HUDEP-2 (cell line): Measurements from ENCODE around the gene GPX7.
A peak's percentile ranks its signal among the peaks of the same experiment; 100 is the strongest.
"Not testable (repeated sequence)": the region's sequence is repeated elsewhere in the genome, so short reads cannot be mapped to it uniquely, and the experiment has no call there.

Source experiments
- DNase-seq, 76 experiments: peaks; one replicate each; lab custom pipeline; 2025; ENCODE audit not compliant: unreplicated experiment in 76 of 76; lab: John Stamatoyannopoulos, UW

GPX7 gene

DNA sequence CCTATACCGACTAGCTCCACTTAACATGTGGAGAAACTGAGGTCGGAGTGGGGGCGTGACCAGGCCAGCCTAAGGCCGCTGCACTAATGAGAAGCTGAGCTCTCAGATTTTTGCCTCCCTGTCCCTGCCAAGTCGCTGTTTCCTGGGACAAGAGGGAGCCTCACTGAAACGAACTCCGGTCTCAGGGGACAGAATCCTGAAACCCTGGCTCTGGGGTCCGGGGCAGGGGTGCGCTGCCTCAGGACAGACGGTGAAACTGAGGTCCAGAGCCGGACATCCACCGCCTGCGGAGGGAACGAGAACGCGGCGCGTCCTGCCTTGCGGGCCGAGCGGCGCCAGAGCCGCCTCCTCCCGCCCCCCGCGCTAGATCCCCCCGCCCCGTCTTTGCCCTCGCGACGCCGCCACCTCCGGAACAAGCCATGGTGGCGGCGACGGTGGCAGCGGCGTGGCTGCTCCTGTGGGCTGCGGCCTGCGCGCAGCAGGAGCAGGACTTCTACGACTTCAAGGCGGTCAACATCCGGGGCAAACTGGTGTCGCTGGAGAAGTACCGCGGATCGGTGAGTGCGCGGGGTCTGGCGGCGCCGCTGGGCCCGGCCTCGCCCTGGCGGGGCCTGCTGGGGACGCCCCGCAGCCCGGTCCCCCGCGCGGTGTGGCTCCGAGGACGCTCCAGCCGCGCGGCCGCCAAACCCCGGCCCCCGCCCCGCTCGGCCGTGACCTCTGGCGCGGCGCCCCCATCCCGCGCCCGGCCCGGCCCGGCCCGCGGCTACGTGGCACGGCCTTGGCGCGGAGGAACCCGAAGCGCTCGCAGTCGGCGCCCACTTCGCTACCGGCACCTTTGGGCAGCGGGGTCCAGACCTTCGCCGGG lies at the start of gene GPX7:
GPX7 (plus strand) TSS at position 381 of the 865 bp plus-strand sequence; CDS start at position 420, 39 bp downstream.
- DNase-seq = no peak

GRCh38 chr1:52552505-52553361 lies 49.4 kb upstream of the GPX7 start, which contains the start of gene TUT4:
Gene TUT4, minus strand, starts transcription at chr1:52553092. Its CDS starts 26,812 bp downstream, at chr1:52526280.
- peak in 48 of 76 experiments; percentile 9 to 61 (median 38) for DNase-seq

DNA sequence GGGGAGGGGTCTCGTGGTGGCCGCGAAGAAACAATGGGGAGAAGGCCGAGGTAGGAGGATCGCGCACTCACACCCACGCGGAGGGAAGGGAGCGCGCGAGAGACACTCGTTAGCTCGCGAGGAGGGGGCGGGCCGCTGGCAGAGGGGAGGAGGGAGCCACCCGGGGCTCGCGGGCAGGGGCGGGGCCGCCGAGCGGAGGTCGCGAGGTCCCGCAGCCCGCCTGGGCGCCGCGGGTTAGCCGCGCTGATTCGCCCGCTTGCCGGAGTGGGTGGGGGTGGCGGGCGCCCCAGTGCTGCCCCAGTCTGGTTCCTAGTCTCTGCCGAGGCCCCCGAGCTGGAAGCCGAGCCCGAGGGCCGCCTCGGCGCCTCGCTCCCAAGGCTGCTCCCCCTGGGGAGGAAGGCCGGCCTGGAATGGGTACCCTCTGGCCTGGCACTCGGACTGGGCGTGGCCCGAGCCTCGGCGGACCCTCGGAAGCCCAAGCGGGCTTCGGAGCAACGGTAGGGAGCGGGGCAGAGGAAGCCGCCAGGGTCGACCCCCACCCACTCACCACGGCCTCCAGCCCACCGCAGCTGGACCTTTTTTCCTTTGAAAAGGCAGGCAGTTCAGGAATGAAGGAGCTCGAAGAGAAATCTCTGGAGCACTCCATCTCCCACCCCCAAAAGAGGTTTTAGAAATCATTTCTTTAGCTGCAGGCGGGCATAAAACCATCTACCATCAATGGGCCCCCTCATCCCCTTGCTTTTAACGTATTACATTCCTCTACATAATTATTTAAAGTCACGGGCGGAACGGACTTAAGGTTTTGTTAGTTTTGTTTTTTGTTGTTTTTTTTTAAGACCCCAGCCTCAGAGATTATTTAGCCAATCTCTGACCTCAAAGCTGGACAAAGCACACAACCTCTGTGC lies 48.6 kb upstream of the GPX7 start:
- peak in 41 of 76 experiments; percentile 6 to 57 (median 36) for DNase-seq

DNA sequence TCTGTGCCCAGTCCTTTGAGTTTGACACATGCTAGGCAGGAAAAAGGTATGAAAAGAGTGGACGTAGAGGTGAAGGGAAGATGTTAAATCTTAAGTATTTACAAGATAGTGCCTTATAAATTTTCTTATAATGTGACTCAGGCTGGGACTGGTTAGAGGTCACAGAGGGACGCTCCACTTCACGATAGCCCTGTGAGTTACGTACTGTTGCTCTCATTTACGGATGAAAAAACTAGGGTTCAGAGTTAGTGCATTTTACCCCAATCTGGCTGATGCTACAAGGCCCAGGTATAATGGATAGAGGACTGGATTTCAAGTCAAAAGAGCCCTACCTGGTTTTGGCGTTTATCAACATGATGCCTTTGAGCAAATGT lies 47.9 kb upstream of the GPX7 start:
- DNase-seq = no peak

DNA sequence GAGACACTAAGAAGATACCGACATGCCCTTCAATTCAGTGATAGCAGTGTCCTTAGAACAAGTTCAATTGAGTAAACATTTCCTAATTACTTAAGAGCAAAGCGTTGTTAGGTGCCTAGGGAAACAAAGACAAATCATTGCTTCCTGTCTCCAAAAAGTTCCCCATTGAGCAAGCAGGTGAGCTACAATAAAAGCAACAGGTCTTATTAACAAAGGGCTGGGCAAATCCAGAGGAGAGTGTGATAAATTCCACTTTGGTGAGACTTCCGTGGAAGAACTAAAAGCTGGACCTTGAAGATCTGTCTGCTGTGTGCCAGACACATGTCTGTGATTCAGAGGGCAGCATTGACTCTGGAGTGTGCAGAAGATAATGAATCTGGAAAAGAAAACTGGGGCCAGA lies 47.4 kb upstream of the GPX7 start:
- no peak for DNase-seq

DNA sequence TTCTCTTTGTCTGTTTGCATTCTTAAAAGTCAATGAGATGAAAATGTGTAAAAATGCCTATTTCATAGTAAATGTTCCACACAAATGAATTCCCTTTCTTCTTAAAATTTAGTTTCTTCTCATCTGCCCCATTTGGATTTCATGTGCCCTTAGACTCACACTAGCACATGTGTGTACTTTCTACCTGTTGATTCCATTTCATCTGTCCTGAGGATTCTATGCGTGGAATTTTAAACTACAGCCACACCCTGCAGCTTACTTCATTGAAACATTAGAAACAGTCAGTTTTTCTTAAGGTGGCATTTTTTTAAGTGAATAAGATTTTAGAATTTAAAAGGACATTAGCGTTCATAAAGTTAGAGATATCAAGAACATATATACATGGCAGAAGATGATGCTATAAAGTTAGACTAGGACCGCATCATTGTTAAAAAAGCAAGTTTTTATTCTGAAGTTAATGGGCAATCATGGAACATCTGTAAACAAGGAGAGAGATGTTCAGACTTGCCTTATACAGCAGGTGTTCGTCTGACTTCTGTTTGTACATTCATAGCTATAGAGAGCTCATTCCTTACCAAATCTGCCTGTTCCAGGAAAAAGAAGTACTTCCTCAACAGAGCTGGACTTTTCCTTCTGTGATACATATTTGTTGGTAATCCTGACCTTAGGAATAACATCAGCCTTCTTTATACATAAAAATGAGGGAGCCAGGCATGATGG lies 45.4 kb upstream of the GPX7 start:
- no peak for DNase-seq

- DNase-seq = no peak
Measured at GRCh38 chr1:52558941-52559340, 43.2 kb upstream of the GPX7 start.

GRCh38 chr1:52559875-52560274 lies 42.3 kb upstream of the GPX7 start:
- DNase-seq = no peak

DNA sequence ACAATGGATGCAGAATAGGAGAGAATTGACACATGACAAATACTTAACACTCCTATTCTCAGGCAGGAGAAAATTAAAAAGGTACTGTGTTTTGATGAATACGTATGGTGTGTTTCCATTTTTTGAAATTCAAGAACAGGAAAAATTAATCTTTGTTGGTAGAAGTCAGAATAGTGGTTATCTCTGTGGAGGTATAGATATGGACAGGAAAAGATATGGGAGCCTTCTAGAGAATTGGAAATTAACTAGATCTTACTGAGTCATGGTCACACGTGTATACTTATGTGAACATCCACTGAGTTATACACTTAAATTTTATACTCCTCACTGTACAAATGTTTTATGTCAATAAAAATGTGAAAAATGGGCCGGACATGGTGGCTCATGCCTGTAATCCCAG lies 39.4 kb upstream of the GPX7 start:
- DNase-seq = no peak

DNA sequence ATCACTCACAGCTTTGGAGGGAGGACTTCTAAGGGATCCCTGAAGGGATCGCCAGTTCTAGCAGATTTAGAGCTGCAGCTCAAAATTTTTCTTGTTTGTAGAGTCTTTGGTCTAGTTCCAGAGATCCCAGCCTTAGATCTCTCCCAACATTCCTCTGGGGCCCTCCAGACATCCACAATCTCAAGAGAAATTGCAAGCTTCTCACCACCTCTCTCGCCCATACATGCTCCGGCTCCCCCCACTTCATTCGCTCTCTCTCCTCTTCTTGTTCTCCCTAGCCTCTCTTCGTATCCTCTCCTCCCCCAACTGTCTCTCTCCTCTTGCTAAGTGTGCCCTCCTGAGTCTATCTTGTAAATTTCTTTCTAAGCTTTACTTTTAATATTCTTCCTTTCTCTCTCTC lies 34.2 kb upstream of the GPX7 start:
- DNase-seq = no peak

DNA sequence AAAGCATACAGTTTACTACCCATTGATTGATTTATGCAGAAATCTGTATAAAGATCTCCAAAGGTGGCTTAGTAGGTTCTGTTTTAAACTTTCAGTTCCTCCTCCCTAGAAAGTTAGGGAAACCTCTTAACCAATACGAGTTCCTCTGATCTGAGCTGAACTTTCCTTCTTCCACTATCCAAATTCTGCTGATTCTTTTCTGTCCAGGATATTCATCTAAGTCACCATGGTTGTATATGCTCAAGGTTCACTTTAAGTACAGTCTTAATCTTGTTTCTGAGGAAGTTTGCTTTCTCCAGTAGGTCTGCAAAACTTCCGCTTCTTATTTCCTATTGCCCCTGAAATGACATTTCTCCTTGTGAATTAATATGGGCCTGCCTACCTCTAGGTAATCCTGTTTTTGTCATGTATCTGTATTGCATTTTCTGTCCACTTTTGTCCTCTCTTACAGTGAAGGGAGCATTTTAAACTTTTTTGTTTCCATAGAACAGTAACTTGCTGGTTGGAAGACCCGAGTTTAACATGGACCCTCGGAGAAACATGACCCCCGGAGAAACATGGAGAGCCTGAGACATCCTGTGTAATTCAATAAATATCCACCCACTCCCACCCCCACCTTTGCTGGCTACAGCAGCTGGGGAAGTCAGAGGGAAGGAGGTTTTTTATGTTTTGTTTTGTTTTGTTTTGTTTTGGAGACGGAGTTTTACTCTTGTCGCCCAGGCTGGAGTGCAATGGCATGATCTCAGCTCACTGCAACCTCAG lies 32.5 kb upstream of the GPX7 start:
- no peak for DNase-seq

GRCh38 chr1:52571783-52572182 lies 30.4 kb upstream of the GPX7 start:
- DNase-seq = peak in 1 of 76 experiments; percentile 4

- DNase-seq = no peak
Measured at GRCh38 chr1:52572387-52572786, 29.8 kb upstream of the GPX7 start.

DNA sequence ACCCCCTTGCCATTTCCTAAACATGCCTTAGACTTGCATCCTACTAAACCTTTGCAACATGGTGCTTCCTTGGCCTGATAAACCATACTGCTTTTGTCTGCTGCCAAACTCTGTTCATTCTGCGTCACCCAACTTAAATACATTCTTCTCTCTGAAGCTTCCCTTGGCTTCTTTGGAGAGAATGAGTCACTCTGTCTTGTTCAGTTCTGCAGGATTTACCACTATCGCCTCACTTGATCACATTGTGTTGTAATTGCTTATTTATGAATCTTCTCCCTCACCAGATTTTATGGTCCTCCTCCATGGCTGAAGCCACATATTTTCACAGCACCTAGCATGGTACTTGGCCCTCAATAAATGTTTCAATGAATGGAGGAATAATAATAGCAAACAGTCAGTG lies 27.6 kb upstream of the GPX7 start:
- DNase-seq = peak in 5 of 76 experiments; percentile 1 to 19 (median 3)

GRCh38 chr1:52576074-52576473 lies 26.1 kb upstream of the GPX7 start:
- DNase-seq = no peak

GRCh38 chr1:52578066-52578465 lies 24.1 kb upstream of the GPX7 start:
- DNase-seq = not testable (repeated sequence)

DNA sequence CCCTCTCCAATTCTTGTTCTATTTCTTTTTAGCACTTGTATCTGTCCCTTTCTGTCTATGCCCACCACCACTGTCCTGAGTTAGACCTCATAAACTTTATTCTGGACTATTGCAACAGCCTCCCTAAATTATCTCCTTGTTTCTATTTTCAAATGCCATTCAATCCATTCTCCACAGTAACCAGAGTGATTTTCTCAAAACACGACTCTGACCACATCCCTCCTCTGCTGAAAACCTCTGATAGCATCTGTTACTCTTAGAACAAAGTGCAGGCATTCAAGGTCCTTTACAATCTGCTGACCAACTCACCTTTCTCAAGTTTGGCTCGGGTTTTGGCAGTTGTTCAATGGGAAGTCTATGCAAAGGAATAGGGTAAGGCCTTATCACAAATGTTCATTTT lies 22.8 kb upstream of the GPX7 start:
- DNase-seq = no peak

GRCh38 chr1:52580283-52580682 lies 21.9 kb upstream of the GPX7 start:
- DNase-seq = no peak

DNA sequence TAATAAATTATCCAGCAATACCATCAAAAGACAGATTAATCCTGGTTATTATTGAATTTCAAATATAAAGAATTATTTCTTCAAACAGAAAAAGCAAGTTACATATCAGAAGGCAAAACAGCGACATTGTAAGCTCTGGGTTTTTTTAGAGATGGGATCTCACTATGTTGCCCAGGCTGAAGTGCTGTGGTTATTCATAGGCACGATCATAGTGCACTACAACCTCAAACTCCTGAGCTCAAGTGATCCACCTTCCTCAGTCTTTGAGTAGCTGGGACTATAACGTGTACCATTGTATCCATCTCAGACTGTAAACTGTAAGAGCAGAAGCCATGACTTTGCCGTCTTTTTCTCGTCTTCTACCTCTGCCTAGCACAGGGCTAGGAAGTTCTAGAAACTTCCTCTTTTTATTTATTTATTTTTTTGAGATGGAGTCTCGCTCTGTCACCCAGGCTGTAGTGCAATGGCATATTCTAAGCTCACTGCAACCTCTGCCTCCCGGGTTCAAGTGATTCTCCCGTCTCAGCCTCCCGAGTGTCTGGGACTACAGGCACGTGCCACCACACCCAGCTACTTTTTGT lies 20.0 kb upstream of the GPX7 start:
- DNase-seq = no peak
